SHP77 treated with DMSO at 0.1 percent for 48 hours (cell line): ENCODE data around the gene ZNF397.
A peak's percentile ranks its signal among the peaks of the same experiment; 100 is the strongest.
"Not testable (repeated sequence)": the region's sequence is repeated elsewhere in the genome, so short reads cannot be mapped to it uniquely, and the experiment has no call there.

Source experiments
- DNase-seq: peaks from one replicate; lab custom pipeline; 2025; lab: John Stamatoyannopoulos, UW

The ZNF397 gene

DNA sequence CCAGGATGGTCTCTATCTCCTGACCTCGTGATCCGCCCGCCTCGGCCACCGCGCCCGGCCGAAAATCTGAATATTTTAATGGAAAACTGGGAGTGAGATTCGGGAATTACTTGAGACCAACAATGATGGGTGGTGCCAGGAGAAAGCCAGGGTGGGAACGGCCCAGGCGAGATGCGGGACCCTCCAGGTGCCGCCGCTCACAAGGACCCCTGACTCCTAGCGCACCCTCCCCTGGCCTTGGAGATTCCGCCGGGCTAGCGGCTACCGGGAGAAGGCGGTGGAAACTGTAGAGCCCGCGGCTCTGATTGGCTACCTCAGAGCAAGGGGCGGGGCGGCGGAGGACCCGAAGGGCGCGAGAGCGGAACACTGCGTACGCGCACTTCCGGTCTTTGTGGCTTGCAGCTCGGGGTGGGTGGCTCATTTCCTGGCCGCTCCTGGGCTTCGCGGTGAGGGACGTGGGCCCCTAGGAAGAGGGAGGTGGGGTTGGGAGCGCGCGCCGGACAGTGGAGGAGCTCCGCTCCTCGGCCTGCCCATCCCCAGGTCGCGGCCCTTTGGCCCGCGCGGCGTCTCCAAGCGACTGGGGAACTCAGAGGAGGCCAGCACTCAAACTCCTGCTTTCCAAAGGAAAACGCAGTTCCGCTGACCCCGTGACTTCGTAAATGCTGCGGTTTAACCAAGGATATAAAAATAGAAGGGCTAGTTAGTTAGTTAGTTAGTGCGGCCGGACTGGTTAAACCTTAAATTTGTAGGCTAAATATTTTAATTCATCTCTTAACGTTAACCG lies at the start of gene ZNF397:
Gene ZNF397, plus strand, starts transcription at position 371 of the 784 bp plus-strand sequence. CDS start 1,437 bp downstream, outside the sequence.
- peak; percentile 95 for DNase-seq

DNA sequence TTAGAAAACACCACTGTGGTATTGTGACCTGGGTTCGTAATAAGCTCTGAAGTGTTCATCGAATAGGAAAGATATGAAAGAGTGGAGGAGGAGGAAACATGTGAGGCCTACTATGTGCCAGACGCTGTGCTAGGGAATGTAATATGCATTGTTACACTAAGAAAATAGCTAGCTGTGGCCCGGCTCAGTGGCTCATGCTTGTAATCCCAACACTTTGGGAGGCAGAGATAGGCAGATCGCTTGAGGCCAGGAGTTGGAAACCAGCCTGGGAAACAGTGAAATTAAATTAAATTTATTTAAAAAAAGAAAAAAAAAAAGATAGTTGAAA lies 49.2 kb upstream of the ZNF397 start:
- DNase-seq, result no peak

DNA sequence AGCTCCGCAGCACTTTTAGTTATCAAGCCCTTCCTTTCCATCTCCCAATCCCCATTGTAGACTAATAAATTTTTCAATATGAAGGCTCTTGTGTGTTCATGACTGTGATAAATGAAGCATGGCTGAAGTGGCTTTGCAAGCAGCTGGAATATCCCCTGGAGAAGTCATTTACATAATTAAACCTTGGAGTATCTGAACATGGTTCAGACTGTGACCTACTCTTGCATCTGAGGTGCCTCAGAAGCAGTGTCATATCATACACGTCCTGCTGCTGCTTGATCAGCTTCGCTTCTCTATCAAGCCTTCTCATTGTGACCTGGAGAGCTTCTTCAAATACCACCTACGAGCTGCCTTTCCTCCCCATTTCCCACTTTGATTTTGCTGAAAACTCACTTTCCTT lies 48.4 kb upstream of the ZNF397 start:
- DNase-seq, result peak; percentile 61

DNA sequence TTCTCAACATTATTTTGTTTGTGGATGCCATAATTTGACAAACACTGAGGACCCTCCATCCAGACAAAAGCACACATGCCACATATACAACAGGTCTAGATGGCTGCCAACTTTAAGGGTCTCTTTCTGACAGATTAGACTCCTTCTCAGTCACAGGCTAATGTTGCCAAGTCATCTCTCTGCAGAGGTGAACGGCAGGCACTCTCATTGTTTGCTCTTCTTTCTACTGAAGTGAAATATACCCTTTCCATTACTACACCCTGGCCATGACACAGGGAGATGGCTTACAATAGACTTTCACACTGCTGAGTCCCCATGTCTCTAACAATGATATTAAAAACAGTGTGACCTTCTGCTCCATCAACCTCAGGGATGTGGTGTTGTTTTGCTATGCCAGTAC lies 47.5 kb upstream of the ZNF397 start:
- DNase-seq, result peak; percentile 36

DNA sequence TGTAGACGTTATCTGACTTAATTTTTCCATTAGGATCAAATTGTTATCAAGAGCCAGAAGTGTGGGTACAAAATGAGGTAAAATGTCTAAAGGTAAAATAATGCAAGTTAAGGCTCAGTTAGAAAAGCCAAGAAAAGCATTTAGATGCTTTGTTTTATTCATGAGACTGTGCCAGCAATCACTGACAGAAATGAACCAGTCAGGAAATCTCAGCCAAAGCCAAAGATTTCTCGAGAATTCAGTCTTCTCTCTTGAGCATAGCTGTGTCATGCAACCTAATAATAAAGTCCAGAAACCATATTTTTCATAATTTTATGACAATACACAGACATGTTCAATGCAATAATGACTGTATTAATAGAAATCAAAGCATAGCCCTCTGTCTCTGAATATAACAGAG lies 43.5 kb upstream of the ZNF397 start:
- DNase-seq, result no peak

DNA sequence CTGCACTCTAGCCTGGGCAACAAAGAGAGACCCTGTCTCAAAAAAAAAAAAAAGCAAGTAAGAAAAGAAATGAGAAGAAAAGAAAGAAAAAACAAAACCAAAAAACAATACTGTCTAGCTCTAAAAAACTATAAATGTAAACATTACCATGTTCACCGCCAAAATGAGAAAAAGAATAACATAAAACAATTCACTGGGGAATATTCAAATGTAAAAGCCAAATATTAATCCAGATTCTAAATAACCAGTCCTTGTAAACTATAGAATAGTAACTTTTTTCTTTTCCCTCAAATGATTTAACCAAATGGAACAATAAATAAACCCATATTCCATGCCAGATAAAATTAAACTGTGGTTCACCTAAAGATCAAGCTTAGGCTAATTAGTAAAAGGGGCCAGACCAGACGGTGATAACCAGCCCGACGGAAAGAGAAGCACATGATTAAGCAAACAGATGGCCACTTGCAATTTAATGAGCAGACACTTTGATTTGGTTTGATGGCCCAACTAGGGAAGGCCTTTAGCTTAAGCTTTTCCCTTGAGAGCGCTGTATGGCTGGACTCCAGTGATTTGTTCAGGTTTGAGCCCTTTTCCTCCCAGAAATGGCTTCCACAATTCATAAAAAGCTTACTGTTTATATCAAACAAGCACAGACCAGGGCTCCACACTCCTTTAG lies 39.4 kb upstream of the ZNF397 start:
- DNase-seq, result no peak

DNA sequence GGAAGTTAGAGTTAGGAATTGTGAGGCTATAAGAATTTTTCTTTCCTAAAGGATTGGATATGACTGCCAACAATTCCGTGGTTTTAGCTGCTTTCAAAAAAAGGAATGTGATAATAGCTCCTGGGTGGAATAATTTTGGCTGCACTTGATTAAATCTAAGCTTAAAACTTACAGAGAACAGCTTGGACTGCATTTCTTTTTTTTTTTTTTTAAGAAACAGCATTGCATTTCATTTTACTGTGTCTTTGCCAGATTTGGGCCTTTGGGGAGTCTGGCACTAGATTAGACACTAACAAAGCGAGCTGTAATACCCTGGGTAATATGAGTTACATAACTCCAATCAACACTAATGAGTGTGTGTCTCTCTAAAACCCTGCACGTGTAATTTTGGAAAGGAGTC lies 37.8 kb upstream of the ZNF397 start:
- no peak for DNase-seq

DNA sequence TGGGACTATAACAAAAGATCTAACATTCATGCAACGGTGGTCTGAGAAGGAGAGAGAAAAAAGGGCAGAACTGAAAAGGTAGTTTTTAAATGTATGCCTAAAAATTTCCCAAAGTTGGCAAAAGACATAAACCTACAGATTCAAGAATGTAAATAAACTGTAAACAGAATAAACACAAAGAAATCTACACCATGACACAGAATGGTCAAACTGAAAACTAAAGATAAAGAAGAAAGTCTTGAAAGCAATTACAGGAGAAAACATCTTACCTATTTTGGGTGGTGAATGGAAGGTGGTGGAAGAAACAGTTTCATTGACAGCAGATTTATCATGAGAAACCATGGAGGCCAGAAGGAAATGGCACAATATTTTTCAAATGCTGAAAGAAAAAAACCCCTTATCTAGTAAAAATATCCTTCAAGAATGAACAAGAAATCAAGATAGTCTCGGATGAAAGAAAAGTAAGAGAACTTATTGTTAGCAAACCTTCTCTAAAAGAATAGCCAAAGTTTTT lies 35.6 kb upstream of the ZNF397 start:
- DNase-seq, result no peak

DNA sequence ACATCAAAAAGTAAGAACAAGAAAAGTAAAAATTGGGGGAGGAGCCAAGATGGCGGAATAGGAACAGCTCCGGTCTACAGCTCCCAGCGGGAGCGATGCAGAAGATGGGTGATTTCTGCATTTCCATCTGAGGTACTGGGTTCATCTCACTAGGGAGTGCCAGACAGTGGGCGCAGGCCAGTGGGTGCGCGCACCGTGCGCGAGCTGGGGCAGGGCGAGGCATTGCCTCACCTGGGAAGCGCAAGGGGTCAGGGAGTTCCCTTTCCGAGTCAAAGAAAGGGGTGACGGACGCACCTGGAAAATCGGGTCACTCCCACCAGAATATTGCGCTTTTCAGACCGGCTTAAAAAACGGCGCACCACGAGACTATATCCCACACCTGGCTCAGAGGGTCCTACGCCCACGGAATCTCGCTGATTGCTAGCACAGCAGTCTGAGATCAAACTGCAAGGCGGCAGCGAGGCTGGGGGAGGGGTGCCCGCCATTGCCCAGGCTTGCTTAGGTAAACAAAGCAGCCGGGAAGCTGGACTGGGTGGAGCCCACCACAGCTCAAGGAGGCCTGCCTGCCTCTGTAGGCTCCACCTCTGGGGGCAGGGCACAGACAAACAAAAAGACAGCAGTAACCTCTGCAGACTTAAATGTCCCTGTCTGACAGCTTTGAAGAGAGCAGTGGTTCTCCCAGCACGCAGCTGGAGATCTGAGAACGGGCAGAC lies 34.9 kb upstream of the ZNF397 start:
- DNase-seq, result not testable (repeated sequence)

DNA sequence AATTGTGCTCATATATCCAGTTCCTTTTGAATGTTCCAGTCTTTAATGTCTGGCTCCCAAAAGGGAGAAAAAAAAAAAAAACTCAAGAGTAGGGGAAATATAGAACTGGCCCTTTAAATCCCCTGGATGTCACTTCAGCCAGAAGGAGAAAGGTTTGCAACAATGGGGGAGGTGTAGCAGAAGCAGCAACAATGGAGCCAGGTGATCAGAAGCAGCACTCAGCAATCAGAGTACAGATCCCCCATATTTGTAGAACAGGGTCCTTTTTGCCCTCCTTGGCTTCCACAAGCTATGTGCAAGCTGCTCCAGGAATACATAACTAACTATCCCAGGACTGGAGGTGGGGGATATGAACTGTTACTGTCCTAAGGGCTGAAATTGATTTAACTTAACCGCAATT lies 25.8 kb upstream of the ZNF397 start:
- DNase-seq, result no peak

DNA sequence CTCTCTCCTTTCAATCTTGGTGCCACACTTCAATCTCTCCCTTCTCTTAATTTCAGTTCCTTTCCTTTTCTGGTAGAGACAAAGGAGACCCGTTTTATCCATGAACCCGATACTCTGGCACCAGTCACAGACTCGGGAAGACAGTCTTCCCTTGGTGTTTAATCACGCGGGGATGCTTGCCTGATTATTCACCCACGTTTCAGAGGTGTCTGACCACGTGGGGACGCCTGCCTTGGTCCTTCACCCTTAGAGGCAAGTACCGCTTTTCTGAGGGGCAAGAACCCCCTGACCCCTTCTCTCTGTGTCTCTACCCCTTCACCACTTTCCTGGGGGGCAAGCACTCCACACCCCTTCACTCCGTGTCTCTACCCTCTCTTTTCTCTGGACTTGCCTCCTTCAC lies 24.2 kb upstream of the ZNF397 start:
- DNase-seq, result not testable (repeated sequence)

DNA sequence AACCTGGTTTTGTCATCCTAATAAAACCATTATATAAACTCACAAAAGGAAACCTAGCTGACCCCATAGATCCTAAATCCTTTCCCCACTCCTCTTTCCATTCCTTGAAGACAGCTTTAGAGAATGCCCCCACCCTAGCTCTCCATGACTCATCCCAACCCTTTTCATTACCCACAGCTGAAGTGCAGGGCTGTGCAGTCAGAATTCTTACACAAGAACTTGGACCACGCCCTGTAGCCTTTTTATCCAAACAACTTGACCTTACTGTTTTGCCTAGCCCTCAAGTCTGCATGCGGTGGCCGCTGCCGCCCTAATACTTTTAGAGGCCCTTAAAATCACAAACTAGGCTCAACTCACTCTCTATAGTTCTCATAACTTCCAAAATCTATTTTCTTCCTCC lies 21.5 kb upstream of the ZNF397 start:
- DNase-seq, result not testable (repeated sequence)

DNA sequence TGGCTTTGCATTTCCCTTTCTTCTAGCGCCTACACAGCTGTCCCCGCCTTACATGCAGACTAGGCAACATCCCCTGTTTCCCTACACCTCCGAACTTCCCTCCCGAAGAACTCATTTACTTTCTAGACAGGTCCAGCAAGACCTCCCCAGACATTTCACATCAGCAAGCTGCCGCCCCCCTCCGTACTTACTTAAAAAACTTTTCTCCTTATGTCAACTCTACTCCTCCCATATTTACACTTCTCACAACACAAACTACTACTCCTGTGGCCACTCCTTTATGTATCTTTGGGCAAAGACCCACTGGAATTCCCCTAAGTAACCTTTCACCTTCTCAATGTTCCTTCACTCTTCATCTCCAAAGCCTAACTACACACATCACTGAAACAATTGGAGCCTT lies 20.4 kb upstream of the ZNF397 start:
- DNase-seq, result no peak

DNA sequence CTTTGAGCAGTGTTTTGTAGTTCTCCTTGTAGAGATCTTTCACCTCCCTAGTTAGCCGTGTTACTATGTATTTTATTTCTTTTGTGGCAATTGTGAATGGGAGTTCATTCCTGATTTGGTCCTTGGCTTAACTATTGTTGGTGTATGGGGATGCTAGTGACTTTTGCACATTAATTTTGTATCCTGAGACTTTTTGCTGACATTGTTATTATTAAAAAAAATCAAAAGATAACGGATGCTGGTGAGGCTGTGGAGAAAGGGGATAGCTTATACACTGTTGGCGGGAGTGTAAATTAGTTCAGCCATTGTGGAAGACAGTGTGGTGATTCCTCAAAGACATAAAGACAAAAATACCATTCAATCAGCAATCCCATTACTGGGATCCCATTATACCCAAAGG lies 17.0 kb upstream of the ZNF397 start:
- no peak for DNase-seq

DNA sequence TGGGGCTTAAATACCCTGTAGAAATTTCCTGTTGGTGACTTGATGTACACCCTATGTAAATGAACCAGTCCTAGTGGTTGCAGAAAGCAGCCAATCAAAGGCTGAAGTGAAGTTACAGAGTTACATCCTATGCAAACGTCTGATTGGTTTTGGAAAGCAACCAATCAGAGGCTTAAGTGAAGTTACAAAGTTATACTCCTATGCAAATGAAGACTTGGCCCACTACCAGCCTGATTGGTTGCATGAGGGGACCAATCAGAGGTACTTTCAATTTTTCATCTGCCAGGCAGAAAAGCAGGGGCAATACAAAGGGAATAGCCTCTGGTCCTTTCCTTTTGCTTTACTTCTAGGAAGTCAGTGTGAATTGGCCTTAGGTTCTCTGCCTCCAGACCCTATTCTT lies 13.6 kb upstream of the ZNF397 start:
- no peak for DNase-seq

DNA sequence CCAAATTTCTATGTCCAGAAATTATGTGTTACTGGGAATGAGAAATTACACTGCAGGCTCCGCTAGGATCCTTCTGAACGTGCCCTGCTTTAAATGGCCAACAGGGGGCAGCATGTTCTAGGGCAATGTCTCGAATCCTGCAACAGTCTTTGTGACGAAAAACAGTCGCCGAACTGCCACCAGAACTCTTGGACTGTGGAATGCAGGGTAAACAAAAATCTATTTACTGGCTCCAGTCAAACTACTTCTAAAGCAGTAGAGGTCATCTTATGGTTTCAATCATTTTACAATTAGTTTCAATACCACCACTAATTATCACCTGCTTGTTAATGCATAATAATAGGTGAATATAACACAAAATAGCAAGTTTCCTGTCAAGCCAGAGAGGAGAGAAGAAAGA lies 9.8 kb upstream of the ZNF397 start:
- DNase-seq, result peak; percentile 66

DNA sequence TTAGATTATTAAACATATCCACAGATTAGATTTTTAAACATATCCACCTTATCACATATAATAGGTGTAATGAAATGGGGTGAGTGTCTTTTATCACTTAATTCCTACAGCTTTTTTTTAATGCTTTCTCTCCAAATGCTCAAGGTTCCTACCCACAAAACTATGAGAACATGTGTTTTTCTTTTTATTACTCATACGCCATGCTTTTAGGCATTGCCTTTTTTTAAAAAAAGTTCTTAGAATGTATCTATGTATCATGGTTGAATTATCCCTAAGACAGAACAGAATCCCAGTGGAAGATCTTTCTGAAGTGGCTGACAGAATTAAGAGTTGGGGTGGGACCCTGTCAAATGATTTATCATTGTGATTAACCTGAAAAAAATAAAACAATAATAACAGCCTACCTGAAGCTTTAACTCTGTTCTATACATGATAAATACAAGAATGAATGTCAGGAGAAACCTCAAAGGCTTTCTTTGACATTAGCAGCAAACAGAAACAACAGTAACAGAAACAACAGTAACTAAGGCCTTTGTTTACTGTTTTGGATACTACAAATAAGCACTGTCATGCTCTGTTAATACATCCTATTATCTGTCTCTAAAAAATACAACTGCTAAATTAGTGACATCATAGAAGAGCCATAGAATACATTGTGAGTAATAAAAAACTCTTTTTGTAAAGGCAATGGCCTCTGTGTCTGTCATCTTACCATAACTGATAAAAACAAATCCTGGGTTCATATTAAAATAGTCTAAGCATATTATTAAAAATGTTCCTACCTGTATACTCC lies 4.1 kb upstream of the ZNF397 start:
- no peak for DNase-seq

DNA sequence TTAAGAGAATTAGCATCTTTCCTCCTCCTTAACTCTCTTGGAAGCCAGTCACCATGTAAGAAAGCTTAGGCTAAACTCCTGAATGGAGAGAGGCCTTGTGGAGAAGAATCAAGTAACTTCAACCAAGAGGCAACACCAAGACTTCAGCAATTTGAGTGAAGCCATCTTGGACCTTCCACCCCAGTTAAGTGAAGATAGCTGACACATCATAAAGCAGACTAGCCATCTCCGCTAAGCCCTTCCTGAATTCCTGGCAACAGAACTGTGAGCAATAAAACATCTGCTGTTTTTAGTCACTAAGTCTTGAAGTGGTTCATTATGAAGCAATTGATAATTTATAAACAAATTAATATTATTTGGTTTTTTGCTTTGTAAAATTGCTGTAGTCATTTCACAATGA lies 1.5 kb upstream of the ZNF397 start:
- DNase-seq, result no peak

DNA sequence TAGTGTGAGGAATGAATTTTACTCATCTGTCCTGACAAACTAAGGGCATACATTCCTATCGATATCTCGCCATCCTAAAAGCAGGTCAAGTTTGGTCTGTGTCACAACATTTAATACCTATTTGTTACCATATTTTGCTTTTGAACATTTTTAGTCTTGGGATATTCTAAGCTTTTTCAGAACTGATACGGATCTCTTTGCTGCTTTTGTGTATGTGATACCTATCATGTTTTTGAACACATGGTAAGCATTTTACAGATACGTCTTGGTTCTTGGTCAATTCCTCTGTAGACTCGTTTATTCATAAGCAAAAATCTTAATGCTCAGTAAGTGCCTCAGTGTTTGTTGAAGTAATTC lies 592 bp downstream of the ZNF397 start:
- DNase-seq, result no peak

DNA sequence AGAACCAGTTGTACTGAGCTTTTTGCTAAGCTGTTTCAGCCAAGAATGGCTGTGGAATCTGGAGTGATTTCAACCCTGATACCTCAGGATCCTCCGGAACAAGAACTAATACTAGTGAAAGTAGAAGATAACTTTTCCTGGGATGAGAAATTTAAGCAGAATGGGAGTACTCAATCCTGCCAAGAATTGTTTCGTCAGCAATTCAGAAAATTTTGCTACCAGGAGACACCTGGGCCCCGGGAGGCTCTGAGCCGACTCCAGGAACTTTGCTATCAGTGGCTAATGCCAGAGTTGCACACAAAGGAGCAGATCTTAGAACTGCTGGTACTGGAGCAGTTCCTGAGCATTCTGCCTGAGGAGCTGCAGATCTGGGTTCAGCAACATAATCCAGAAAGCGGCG lies 1.6 kb downstream of the ZNF397 start:
- no peak for DNase-seq

DNA sequence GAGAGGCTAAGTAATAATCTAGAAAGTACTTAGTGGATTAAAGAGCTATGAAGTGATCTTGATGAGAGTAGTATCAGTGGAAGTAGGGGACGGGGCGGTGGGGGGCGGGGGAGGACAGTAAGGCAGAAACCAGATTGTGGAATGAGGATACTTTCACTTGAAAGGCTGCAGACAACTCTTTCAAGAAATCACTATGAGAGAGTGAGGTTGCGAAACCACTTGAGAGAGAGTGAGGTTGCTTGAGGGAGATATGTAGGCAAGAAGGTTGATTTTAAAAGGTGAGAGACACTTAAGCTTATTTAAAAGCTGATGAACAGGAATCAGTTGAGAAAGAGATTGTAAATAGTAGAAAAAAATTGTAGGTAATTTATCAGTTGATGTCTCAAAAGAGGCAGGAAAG lies 3.8 kb downstream of the ZNF397 start:
- DNase-seq, result no peak

DNA sequence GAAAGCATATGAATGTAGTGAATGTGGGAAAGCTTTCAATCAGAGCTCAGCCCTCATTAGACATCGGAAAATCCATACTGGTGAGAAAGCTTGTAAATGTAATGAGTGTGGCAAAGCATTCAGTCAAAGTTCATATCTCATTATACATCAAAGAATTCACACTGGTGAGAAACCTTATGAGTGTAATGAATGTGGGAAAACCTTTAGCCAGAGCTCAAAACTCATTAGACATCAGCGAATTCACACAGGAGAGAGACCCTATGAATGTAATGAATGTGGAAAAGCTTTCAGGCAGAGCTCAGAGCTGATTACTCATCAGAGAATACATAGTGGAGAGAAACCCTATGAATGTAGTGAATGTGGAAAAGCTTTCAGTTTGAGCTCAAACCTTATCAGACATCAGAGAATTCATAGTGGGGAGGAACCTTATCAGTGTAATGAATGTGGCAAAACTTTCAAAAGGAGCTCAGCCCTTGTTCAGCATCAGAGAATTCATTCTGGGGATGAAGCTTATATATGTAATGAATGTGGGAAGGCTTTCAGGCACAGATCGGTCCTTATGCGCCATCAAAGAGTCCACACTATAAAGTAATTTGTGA lies 5.0 kb downstream of the ZNF397 start:
- no peak for DNase-seq
